ENCODE measurements around the gene CAGE1. TPM values are rescaled to one million over a fixed set of nuclear protein-coding genes. Genes with fewer than 3 reads are reported as not detected.
"Not testable (repeated sequence)": the region's sequence is repeated elsewhere in the genome, so short reads cannot be mapped to it uniquely, and the experiment has no call there.

Gene CAGE1
- total and polyA plus RNA-seq, 4 experiments from 2014 or later: 0.05 to 0.33 (median 0.17) TPM; not detected in 1

GRCh38 chr6:7351916-7352315 lies 37.6 kb downstream of the CAGE1 start:
- CTCF ChIA-PET (ENCODE audit: partially characterized antibody); DNase-seq; H3K9me3 Mint-ChIP-seq; H3K36me3 Mint-ChIP-seq; H3K27ac Mint-ChIP-seq; H3K4me1 Mint-ChIP-seq; H3K27me3 ChIP-seq (ENCODE audit: insufficient read depth, low read length); H3K4me1 ChIP-seq (ENCODE audit: insufficient read depth, low read length); H3K27ac ChIP-seq (ENCODE audit: low read depth, low read length); POLR2A ChIA-PET (ENCODE audit: partially characterized antibody); H3K4me3 Mint-ChIP-seq; H3K4me3 ChIP-seq (ENCODE audit: low read length in 2 of 2); H3K36me3 ChIP-seq (ENCODE audit: insufficient read depth, low read length); H3K9me3 ChIP-seq (ENCODE audit: control insufficient read depth in 1 of 2, low read length in 2 of 2); intact Hi-C loops (cut with micrococcal nuclease): not testable (repeated sequence)
- peaks cover 10 to 21% of the 10 kb centered on the region in 2 donors for H3K27me3 Mint-ChIP-seq

GRCh38 chr6:7350591-7350990 lies 39.0 kb downstream of the CAGE1 start:
- H3K4me3 Mint-ChIP-seq; H3K9me3 Mint-ChIP-seq; POLR2A ChIA-PET (ENCODE audit: partially characterized antibody); H3K27ac ChIP-seq (ENCODE audit: low read depth, low read length); H3K4me1 ChIP-seq (ENCODE audit: insufficient read depth, low read length); H3K9me3 ChIP-seq (ENCODE audit: control insufficient read depth in 1 of 2, low read length in 2 of 2); DNase-seq; H3K4me3 ChIP-seq (ENCODE audit: low read length in 2 of 2); intact Hi-C loops (cut with micrococcal nuclease); H3K36me3 Mint-ChIP-seq; H3K27ac Mint-ChIP-seq; H3K4me1 Mint-ChIP-seq; H3K36me3 ChIP-seq (ENCODE audit: insufficient read depth, low read length); H3K27me3 ChIP-seq (ENCODE audit: insufficient read depth, low read length): not testable (repeated sequence)
- CTCF ChIA-PET (ENCODE audit: partially characterized antibody): interaction anchor here (0.7 kb wide), 1 partner anchor 38 kb away, joined by 3 read pairs; no protein-coding TSS in a partner anchor
- H3K27me3 Mint-ChIP-seq: peaks cover 10 to 21% of the 10 kb centered on the region in 2 donors

GRCh38 chr6:7347551-7347997 lies 42.0 kb downstream of the CAGE1 start:
- H3K27ac ChIP-seq (ENCODE audit: low read depth, low read length); H3K4me3 ChIP-seq (ENCODE audit: low read length in 2 of 2); H3K9me3 Mint-ChIP-seq; H3K36me3 Mint-ChIP-seq; POLR2A ChIA-PET (ENCODE audit: partially characterized antibody); intact Hi-C loops (cut with micrococcal nuclease); H3K9me3 ChIP-seq (ENCODE audit: control insufficient read depth in 1 of 2, low read length in 2 of 2); DNase-seq; CTCF ChIA-PET (ENCODE audit: partially characterized antibody); H3K4me1 ChIP-seq (ENCODE audit: insufficient read depth, low read length); H3K27ac Mint-ChIP-seq; H3K4me1 Mint-ChIP-seq; H3K36me3 ChIP-seq (ENCODE audit: insufficient read depth, low read length); H3K27me3 ChIP-seq (ENCODE audit: insufficient read depth, low read length); H3K4me3 Mint-ChIP-seq: not testable (repeated sequence)
- peaks cover 21 to 23% of the 10 kb centered on the region in 2 donors for H3K27me3 Mint-ChIP-seq

GRCh38 chr6:7344773-7345450 lies 44.6 kb downstream of the CAGE1 start:
- intact Hi-C loops (cut with micrococcal nuclease); H3K4me3 ChIP-seq (ENCODE audit: low read length in 2 of 2); H3K4me1 Mint-ChIP-seq; H3K27ac ChIP-seq (ENCODE audit: low read depth, low read length); H3K36me3 ChIP-seq (ENCODE audit: insufficient read depth, low read length); POLR2A ChIA-PET (ENCODE audit: partially characterized antibody); DNase-seq; H3K27ac Mint-ChIP-seq; H3K9me3 ChIP-seq (ENCODE audit: control insufficient read depth in 1 of 2, low read length in 2 of 2); H3K4me3 Mint-ChIP-seq; H3K9me3 Mint-ChIP-seq; H3K4me1 ChIP-seq (ENCODE audit: insufficient read depth, low read length); H3K36me3 Mint-ChIP-seq; H3K27me3 ChIP-seq (ENCODE audit: insufficient read depth, low read length): not testable (repeated sequence)
- peaks cover 18 to 31% of the 10 kb centered on the region in 2 donors for H3K27me3 Mint-ChIP-seq
- CTCF ChIA-PET (ENCODE audit: partially characterized antibody): interaction anchor here (1.7 kb wide), 1 partner anchor 9 kb away, joined by 4 read pairs; no protein-coding TSS in a partner anchor

GRCh38 chr6:7343546-7344475 lies 45.7 kb downstream of the CAGE1 start:
- H3K4me3 ChIP-seq (ENCODE audit: low read length in 2 of 2): no peak overlapping the region
- peak overlapping the region in 1 of 8 donors; percentile 11 for H3K4me3 Mint-ChIP-seq
- CTCF ChIA-PET (ENCODE audit: partially characterized antibody): interaction anchor here (1.7 kb wide), 1 partner anchor 8 kb away, joined by 4 read pairs; no protein-coding TSS in a partner anchor

GRCh38 chr6:7341989-7342742 lies 47.4 kb downstream of the CAGE1 start:
- Histone ChIP-seq H3K9me3 (ENCODE audit: control insufficient read depth in 1 of 2, low read length in 2 of 2) (no peaks in the 10 kb centered on the region), H3K4me1 (ENCODE audit: insufficient read depth, low read length) (no peaks in the 10 kb centered on the region), H3K4me3 (ENCODE audit: low read length in 2 of 2) (no peak overlapping the region), H3K27ac (ENCODE audit: low read depth, low read length) (no peak overlapping the region), H3K27me3 (ENCODE audit: insufficient read depth, low read length) (no peaks in the 10 kb centered on the region), H3K36me3 (ENCODE audit: insufficient read depth, low read length) (no peaks in the 10 kb centered on the region)
- Mint-ChIP-seq H3K4me1 (no peaks in the 10 kb centered on the region), H3K27me3 (peaks cover 7 to 27% of the 10 kb centered on the region in 2 donors), H3K36me3 (peaks cover 0 to 6% of the 10 kb centered on the region in 2 donors), H3K27ac (no peak overlapping the region), H3K4me3 (no peak overlapping the region), H3K9me3 (no peaks in the 10 kb centered on the region)
- ChIA-PET POLR2A (ENCODE audit: partially characterized antibody) (no interaction called here), CTCF (ENCODE audit: partially characterized antibody) (no interaction called here)
- intact Hi-C loops (cut with micrococcal nuclease): no loop called here
- DNase-seq: no peak

More at GRCh38 chr6:7343546-7344475, 45.7 kb downstream of the CAGE1 start:
- Mint-ChIP-seq H3K27me3 (peaks cover 13 to 34% of the 10 kb centered on the region in 2 donors), H3K36me3 (peaks cover 0 to 6% of the 10 kb centered on the region in 2 donors), H3K9me3 (no peaks in the 10 kb centered on the region), H3K4me1 (no peaks in the 10 kb centered on the region), H3K27ac (no peak overlapping the region)
- Histone ChIP-seq H3K9me3 (ENCODE audit: control insufficient read depth in 1 of 2, low read length in 2 of 2) (no peaks in the 10 kb centered on the region), H3K27me3 (ENCODE audit: insufficient read depth, low read length) (no peaks in the 10 kb centered on the region), H3K4me1 (ENCODE audit: insufficient read depth, low read length) (no peaks in the 10 kb centered on the region), H3K27ac (ENCODE audit: low read depth, low read length) (no peak overlapping the region), H3K36me3 (ENCODE audit: insufficient read depth, low read length) (no peaks in the 10 kb centered on the region)
- POLR2A ChIA-PET (ENCODE audit: partially characterized antibody): no interaction called here
- intact Hi-C loops (cut with micrococcal nuclease): no loop called here
- DNase-seq: no peak

- Mint-ChIP-seq H3K9me3 (no peaks in the 10 kb centered on the region), H3K4me3 (no peak overlapping the region), H3K4me1 (no peaks in the 10 kb centered on the region), H3K27ac (no peak overlapping the region), H3K36me3 (peaks cover 0 to 6% of the 10 kb centered on the region in 2 donors), H3K27me3 (peaks cover 7 to 27% of the 10 kb centered on the region in 2 donors)
- ChIA-PET POLR2A (ENCODE audit: partially characterized antibody) (no interaction called here), CTCF (ENCODE audit: partially characterized antibody) (interaction anchor here (1.4 kb wide), 1 partner anchor 66 kb away, joined by 7 read pairs; no protein-coding TSS in a partner anchor)
- Histone ChIP-seq H3K36me3 (ENCODE audit: insufficient read depth, low read length) (no peaks in the 10 kb centered on the region), H3K27me3 (ENCODE audit: insufficient read depth, low read length) (no peaks in the 10 kb centered on the region), H3K4me1 (ENCODE audit: insufficient read depth, low read length) (no peaks in the 10 kb centered on the region), H3K9me3 (ENCODE audit: control insufficient read depth in 1 of 2, low read length in 2 of 2) (no peaks in the 10 kb centered on the region), H3K27ac (ENCODE audit: low read depth, low read length) (no peak overlapping the region), H3K4me3 (ENCODE audit: low read length in 2 of 2) (no peak overlapping the region)
- intact Hi-C loops (cut with micrococcal nuclease): no loop called here
- DNase-seq: no peak
Measured at GRCh38 chr6:7341271-7341670, 48.3 kb downstream of the CAGE1 start.

Measured in CD4-positive, alpha-beta memory T cell (primary cell).